KMS-11 (cell line): Measurements from ENCODE around the gene CALML3.
"Not testable (repeated sequence)": the region's sequence is repeated elsewhere in the genome, so short reads cannot be mapped to it uniquely, and the experiment has no call there.

ENCODE experiments used
- H2AFZ ChIP-seq: fragments of 200-600 bp; sonication (generic); 2 replicates; pipeline ENCODE4 v1.6.1; 2016; ENCODE audit warnings: antibody characterized with exemption, mixed run types, low read depth
- H3K27ac ChIP-seq: fragments of 200-600 bp; sonication (generic); 2 replicates; pipeline ENCODE4 v1.6.1; 2016; ENCODE audit warnings: mild to moderate bottlenecking, mixed run types
- H3K27me3 ChIP-seq: fragments of 200-600 bp; sonication (generic); 2 replicates; pipeline ENCODE4 v1.6.1; 2017; ENCODE audit warnings: mild to moderate bottlenecking, low read depth, mixed run types, moderate library complexity; ENCODE audit not compliant: insufficient read depth
- H3K36me3 ChIP-seq: fragments of 200-600 bp; sonication (generic); 2 replicates; pipeline ENCODE4 v1.6.1; 2017; ENCODE audit warnings: mild to moderate bottlenecking, mixed run types; ENCODE audit not compliant: insufficient read depth
- H3K4me1 ChIP-seq: fragments of 200-600 bp; sonication (generic); 2 replicates; pipeline ENCODE4 v1.6.1; 2016; ENCODE audit warnings: mild to moderate bottlenecking, low read depth, mixed run types; ENCODE audit not compliant: poor library complexity, severe bottlenecking
- H3K4me2 ChIP-seq: fragments of 200-600 bp; sonication (generic); 2 replicates; pipeline ENCODE4 v1.7.0; 2016; ENCODE audit warnings: mild to moderate bottlenecking, mixed run types
- H3K4me3 ChIP-seq: fragments of 200-600 bp; sonication (generic); IDR thresholded peaks from 2 replicates; pipeline ENCODE4 v1.6.1; 2017; ENCODE audit warnings: low read depth, low read length, mixed read lengths; ENCODE audit not compliant: insufficient read depth
- H3K79me2 ChIP-seq: fragments of 200-600 bp; sonication (generic); 2 replicates; pipeline ENCODE4 v1.6.1; 2016; ENCODE audit warnings: low read depth, mixed run types; ENCODE audit not compliant: insufficient read depth
- H3K9ac ChIP-seq: fragments of 200-600 bp; sonication (generic); 2 replicates; pipeline ENCODE4 v1.6.1; 2016; ENCODE audit warnings: mild to moderate bottlenecking, mixed run types
- H4K20me1 ChIP-seq: fragments of 200-600 bp; sonication (generic); 2 replicates; pipeline ENCODE4 v1.6.1; 2016; ENCODE audit warnings: mild to moderate bottlenecking, mixed run types; ENCODE audit not compliant: insufficient read depth
- TF ChIP-seq, protein P1 (sequence below): fragments of 200-600 bp; sonication (generic); conservative IDR thresholded peaks from 2 replicates; pipeline ENCODE4 v1.6.1; 2017; ENCODE audit warnings: low read depth, mild to moderate bottlenecking, antibody characterized with exemption, low read length, moderate library complexity, mixed read lengths

The CALML3 gene

DNA sequence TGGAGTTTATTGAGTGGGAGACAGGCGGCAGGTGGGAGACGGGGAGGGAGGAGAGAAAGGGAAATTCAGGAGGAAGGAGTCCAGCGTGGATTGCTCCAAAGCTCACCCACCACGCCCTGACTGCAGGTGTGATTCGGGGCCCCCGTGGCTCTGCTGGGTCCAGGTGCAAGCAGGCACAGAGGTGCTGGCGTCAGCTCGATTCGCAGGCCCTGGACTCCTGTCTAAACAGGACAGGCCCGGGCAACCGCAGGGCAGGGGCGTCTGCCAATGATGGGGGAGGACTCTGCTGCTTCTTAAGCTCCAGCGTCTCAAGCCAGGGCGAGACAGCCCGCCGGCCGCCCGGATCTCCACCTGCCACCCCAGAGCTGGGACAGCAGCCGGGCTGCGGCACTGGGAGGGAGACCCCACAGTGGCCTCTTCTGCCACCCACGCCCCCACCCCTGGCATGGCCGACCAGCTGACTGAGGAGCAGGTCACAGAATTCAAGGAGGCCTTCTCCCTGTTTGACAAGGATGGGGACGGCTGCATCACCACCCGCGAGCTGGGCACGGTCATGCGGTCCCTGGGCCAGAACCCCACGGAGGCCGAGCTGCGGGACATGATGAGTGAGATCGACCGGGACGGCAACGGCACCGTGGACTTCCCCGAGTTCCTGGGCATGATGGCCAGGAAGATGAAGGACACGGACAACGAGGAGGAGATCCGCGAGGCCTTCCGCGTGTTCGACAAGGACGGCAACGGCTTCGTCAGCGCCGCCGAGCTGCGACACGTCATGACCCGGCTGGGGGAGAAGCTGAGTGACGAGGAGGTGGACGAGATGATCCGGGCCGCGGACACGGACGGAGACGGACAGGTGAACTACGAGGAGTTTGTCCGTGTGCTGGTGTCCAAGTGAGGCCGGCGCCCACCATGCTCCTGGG, at the start of gene CALML3:
CALML3 (plus strand) TSS at position 321 of the 920 bp plus-strand sequence; CDS start at position 446, 125 bp downstream.
- no peaks in the 10 kb centered on the region for H3K36me3 ChIP-seq
- H4K20me1 ChIP-seq = no peaks in the 10 kb centered on the region
- H2AFZ ChIP-seq = no peak within 1 kb of the TSS
- H3K27me3 ChIP-seq = no peaks in the 10 kb centered on the region
- TF ChIP-seq, protein P1, sequence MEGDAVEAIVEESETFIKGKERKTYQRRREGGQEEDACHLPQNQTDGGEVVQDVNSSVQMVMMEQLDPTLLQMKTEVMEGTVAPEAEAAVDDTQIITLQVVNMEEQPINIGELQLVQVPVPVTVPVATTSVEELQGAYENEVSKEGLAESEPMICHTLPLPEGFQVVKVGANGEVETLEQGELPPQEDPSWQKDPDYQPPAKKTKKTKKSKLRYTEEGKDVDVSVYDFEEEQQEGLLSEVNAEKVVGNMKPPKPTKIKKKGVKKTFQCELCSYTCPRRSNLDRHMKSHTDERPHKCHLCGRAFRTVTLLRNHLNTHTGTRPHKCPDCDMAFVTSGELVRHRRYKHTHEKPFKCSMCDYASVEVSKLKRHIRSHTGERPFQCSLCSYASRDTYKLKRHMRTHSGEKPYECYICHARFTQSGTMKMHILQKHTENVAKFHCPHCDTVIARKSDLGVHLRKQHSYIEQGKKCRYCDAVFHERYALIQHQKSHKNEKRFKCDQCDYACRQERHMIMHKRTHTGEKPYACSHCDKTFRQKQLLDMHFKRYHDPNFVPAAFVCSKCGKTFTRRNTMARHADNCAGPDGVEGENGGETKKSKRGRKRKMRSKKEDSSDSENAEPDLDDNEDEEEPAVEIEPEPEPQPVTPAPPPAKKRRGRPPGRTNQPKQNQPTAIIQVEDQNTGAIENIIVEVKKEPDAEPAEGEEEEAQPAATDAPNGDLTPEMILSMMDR = no peak
- no peaks in the 10 kb centered on the region for H3K4me1 ChIP-seq
- H3K4me2 ChIP-seq = no peak within 1 kb of the TSS
- no peak within 1 kb of the TSS for H3K9ac ChIP-seq
- no peak within 1 kb of the TSS for H3K27ac ChIP-seq
- no peaks in the 10 kb centered on the region for H3K79me2 ChIP-seq
- H3K4me3 ChIP-seq = no peak within 1 kb of the TSS

DNA sequence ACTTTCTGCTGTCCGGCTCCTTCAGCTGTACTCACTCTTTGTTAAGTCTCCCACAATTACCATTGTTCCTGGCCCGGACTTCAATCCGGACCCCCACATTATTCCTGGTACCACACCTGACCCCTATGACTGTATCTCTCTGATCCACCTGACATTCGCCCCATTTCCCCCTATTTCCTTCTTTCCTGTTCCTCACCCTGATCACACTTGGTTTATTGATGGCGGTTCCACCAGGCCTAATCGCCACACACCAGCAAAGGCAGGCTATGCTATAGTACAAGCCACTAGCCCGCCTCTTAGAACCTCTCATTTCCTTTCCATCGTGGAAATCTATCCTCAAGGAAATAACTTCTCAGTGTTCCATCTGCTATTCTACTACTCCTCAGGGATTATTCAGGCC, 49.7 kb upstream of the CALML3 start:
- H3K27me3 ChIP-seq, H3K27ac ChIP-seq, H4K20me1 ChIP-seq, H3K9ac ChIP-seq, H3K4me3 ChIP-seq, H3K36me3 ChIP-seq, H3K4me2 ChIP-seq, H3K79me2 ChIP-seq, H2AFZ ChIP-seq, H3K4me1 ChIP-seq: not testable (repeated sequence)

DNA sequence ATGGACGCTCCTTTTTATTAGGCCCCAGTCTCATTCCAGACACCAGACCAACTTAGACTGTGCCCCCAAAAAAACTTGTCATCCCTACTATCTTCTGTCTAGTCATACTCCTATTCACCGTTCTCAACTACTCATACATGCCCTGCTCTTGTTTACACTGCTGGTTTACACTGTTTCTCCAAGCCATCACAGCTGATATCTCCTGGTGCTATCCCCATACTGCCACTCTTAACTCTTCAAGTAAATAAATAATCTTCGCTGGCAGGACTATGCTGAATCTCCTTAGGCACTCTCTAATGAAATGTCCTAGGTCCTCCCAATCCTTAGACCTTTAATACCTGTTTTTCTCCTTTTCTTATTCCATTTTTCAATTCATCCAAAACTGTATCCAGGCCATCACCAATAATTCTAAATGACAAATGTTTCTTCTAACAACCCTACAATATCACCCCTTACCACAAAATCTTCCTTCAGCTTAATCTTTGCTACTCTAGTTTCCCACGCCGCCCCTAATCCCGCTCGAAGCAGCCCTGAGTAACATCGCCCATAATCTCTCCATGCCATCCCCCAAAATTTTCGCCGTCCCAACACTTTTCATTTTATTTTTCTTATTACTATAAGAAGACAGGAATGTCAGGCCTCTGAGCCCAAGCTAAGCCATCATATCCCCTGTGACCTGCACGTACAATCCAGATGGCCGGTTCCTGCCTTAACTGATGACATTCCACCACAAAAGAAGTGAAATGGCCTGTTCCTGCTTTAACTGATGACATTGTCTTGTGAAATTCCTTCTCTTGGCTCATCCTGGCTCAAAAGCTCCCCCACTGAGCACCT, 48.6 kb upstream of the CALML3 start:
- H3K79me2 ChIP-seq, H2AFZ ChIP-seq, H4K20me1 ChIP-seq, H3K27me3 ChIP-seq, H3K9ac ChIP-seq, H3K36me3 ChIP-seq, H3K27ac ChIP-seq, H3K4me3 ChIP-seq, H3K4me2 ChIP-seq, H3K4me1 ChIP-seq: not testable (repeated sequence)

DNA sequence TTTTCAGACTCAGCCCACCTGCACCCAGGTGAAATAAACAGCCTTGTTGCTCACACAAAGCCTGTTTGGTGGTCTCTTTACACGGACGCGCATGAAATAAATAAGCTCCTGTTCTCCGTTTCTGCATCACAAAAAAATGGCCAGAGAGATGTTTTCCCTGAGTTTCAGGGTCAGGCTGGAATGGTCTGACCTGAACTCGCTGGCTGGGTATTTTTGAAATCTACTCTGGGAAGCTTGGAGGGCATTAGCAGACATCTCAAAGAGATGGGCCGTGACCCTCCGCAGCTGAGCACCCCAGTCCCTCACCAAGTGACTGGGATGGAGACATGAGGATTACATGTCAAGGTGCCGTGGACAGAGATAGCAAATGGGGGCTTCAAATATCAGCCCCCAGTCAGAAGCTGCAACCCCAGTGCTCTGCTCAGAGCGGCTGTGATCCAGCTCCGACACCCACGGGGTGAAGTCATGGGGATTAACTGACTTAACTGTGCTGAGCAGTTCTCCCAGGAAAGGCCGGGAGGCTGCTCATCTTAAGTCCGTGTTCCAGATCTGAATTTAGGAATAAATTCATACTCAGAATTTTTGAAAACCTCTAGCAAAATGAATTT, 47.7 kb upstream of the CALML3 start:
- no peaks in the 10 kb centered on the region for H3K79me2 ChIP-seq
- no peak overlapping the region for H3K4me3 ChIP-seq
- no peaks in the 10 kb centered on the region for H3K27me3 ChIP-seq
- TF ChIP-seq, protein P1 = no peak
- no peak overlapping the region for H3K4me2 ChIP-seq
- no peak overlapping the region for H3K9ac ChIP-seq
- no peaks in the 10 kb centered on the region for H4K20me1 ChIP-seq
- no peaks in the 10 kb centered on the region for H3K36me3 ChIP-seq
- H3K27ac ChIP-seq = no peak overlapping the region
- H3K4me1 ChIP-seq = no peaks in the 10 kb centered on the region
- H2AFZ ChIP-seq = no peak overlapping the region

DNA sequence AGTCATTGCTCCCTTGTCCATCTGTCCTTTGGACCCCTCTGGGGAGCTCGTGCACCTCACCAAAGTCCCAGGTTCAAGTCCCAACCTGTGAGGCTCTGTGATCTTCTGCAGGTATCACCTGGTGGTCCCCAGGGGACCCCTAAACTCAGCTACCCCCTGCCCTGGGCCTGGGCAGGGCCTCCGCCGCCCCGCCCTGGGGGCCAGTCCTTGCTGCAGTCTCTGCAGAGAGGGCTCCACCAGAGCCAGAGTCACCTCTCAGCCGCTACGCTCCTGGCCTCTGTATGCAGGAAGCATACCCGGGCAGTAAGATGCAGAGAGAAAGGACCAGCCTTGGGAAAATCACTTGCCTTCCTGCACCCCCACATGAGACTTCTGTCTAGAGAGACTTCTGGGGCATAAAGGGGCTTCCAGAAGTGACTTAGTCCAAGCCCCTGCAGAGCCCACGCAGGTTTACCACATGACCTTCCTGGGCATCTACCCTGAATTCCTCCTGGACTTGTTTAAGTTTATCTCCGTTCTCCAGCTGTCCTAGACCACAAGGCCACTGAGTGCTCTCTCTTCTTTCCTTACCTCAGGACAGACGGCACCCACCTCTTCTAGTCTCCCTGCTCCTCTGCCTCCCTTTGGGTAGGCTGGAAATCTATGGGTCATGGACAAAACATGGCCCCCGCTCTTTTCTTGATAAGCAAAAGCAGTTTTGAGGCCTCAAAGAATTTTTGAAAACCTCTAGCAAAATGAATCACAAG, 46.6 kb upstream of the CALML3 start:
- no peaks in the 10 kb centered on the region for H3K79me2 ChIP-seq
- TF ChIP-seq, protein P1 = no peak
- H3K4me3 ChIP-seq = no peak overlapping the region
- no peak overlapping the region for H2AFZ ChIP-seq
- H3K36me3 ChIP-seq = no peaks in the 10 kb centered on the region
- no peaks in the 10 kb centered on the region for H3K27me3 ChIP-seq
- H3K4me1 ChIP-seq = no peaks in the 10 kb centered on the region
- H3K9ac ChIP-seq = no peak overlapping the region
- H3K27ac ChIP-seq = no peak overlapping the region
- H3K4me2 ChIP-seq = no peak overlapping the region
- no peaks in the 10 kb centered on the region for H4K20me1 ChIP-seq
